ENCODE measurements around the gene BCKDK. TPM values are rescaled to one million over a fixed set of nuclear protein-coding genes. Genes with fewer than 3 reads are reported as not detected.

The BCKDK gene
- total and polyA plus RNA-seq, 2 of the 13 experiments (the other 11 are each of a cell fraction or from before 2014, with no cell fraction given), result 24.9 to 42.6 TPM

GRCh38 chr16:31073142-31073969, 34.8 kb upstream of the BCKDK start (continued):
- TF ChIP-seq, protein P1, sequence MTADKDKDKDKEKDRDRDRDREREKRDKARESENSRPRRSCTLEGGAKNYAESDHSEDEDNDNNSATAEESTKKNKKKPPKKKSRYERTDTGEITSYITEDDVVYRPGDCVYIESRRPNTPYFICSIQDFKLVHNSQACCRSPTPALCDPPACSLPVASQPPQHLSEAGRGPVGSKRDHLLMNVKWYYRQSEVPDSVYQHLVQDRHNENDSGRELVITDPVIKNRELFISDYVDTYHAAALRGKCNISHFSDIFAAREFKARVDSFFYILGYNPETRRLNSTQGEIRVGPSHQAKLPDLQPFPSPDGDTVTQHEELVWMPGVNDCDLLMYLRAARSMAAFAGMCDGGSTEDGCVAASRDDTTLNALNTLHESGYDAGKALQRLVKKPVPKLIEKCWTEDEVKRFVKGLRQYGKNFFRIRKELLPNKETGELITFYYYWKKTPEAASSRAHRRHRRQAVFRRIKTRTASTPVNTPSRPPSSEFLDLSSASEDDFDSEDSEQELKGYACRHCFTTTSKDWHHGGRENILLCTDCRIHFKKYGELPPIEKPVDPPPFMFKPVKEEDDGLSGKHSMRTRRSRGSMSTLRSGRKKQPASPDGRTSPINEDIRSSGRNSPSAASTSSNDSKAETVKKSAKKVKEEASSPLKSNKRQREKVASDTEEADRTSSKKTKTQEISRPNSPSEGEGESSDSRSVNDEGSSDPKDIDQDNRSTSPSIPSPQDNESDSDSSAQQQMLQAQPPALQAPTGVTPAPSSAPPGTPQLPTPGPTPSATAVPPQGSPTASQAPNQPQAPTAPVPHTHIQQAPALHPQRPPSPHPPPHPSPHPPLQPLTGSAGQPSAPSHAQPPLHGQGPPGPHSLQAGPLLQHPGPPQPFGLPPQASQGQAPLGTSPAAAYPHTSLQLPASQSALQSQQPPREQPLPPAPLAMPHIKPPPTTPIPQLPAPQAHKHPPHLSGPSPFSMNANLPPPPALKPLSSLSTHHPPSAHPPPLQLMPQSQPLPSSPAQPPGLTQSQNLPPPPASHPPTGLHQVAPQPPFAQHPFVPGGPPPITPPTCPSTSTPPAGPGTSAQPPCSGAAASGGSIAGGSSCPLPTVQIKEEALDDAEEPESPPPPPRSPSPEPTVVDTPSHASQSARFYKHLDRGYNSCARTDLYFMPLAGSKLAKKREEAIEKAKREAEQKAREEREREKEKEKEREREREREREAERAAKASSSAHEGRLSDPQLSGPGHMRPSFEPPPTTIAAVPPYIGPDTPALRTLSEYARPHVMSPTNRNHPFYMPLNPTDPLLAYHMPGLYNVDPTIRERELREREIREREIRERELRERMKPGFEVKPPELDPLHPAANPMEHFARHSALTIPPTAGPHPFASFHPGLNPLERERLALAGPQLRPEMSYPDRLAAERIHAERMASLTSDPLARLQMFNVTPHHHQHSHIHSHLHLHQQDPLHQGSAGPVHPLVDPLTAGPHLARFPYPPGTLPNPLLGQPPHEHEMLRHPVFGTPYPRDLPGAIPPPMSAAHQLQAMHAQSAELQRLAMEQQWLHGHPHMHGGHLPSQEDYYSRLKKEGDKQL (CRISPR knock-in tag; IDR thresholded peaks at IDR 0.05; ENCODE audit: low read depth), result no peak
- 0 out of 2 replicates have a peak, but pooled peaks have one; percentile 31 for TF ChIP-seq ONECUT2 (CRISPR knock-in tag; IDR thresholded peaks at IDR 0.05)
- TF ChIP-seq NAIF1 (CRISPR knock-in tag; IDR thresholded peaks at IDR 0.05; ENCODE audit: borderline replicate concordance), result peak; percentile 84; the same call in 1 of the 2 replicates
- TF ChIP-seq TBL1XR1 (IDR thresholded peaks at IDR 0.05; ENCODE audit: borderline replicate concordance, low read length, partially characterized antibody), result peak; percentile 19
- no peak for TF ChIP-seq ZNF652 (CRISPR knock-in tag; IDR thresholded peaks at IDR 0.05; ENCODE audit: borderline replicate concordance, low read depth)
- TF ChIP-seq, protein P2, sequence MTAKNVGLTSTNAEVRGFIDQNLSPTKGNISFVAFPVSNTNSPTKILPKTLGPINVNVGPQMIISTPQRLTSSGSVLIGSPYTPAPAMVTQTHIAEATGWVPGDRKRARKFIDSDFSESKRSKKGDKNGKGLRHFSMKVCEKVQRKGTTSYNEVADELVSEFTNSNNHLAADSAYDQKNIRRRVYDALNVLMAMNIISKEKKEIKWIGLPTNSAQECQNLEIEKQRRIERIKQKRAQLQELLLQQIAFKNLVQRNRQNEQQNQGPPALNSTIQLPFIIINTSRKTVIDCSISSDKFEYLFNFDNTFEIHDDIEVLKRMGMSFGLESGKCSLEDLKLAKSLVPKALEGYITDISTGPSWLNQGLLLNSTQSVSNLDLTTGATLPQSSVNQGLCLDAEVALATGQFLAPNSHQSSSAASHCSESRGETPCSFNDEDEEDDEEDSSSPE (CRISPR knock-in tag; IDR thresholded peaks at IDR 0.05), result peak; percentile 74
- TF ChIP-seq NR1H2 (CRISPR knock-in tag; IDR thresholded peaks at IDR 0.05; ENCODE audit: borderline replicate concordance, low read depth), result no peak
- TF ChIP-seq ZBED4 (CRISPR knock-in tag; IDR thresholded peaks at IDR 0.05; ENCODE audit: borderline replicate concordance), result peak; percentile 97
- TF ChIP-seq DMAP1 (CRISPR knock-in tag; IDR thresholded peaks at IDR 0.05), result peak; percentile 70; the same call in 1 of the 2 replicates
- TF ChIP-seq REL (CRISPR knock-in tag; conservative IDR thresholded peaks at IDR 0.05), result no peak; the same call in 1 of the 2 replicates
- TF ChIP-seq, protein P3, sequence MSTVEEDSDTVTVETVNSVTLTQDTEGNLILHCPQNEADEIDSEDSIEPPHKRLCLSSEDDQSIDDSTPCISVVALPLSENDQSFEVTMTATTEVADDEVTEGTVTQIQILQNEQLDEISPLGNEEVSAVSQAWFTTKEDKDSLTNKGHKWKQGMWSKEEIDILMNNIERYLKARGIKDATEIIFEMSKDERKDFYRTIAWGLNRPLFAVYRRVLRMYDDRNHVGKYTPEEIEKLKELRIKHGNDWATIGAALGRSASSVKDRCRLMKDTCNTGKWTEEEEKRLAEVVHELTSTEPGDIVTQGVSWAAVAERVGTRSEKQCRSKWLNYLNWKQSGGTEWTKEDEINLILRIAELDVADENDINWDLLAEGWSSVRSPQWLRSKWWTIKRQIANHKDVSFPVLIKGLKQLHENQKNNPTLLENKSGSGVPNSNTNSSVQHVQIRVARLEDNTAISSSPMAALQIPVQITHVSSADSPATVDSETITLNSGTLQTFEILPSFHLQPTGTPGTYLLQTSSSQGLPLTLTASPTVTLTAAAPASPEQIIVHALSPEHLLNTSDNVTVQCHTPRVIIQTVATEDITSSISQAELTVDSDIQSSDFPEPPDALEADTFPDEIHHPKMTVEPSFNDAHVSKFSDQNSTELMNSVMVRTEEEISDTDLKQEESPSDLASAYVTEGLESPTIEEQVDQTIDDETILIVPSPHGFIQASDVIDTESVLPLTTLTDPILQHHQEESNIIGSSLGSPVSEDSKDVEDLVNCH (CRISPR knock-in tag; IDR thresholded peaks at IDR 0.05), result peak; percentile 25; the same call in 1 of the 2 replicates
- 0 out of 2 replicates have a peak, but pooled peaks have one; percentile 78 for TF ChIP-seq MZF1 (CRISPR knock-in tag; IDR thresholded peaks at IDR 0.05; ENCODE audit: borderline replicate concordance)
- 0 out of 2 replicates have a peak, but pooled peaks have one; percentile 63 for TF ChIP-seq ZNF468 (CRISPR knock-in tag; IDR thresholded peaks at IDR 0.05)
